IMR-90 (cell line): ENCODE measurements around the gene TECPR2.
A peak's percentile ranks its signal among the peaks of the same experiment; 100 is the strongest.

ENCODE experiments used
- BHLHE40 ChIP-seq: fragments of 150-350 bp; IDR thresholded peaks from 2 replicates; pipeline ENCODE4 v1.6.1; 2016; ENCODE audit warnings: mild to moderate bottlenecking, low read depth, low read length
- CHD1 ChIP-seq: IDR thresholded peaks from 2 replicates; pipeline ENCODE4 v1.6.1; 2012; ENCODE audit warnings: low read depth, low read length, improper control_type of control experiment
- MAFK ChIP-seq: IDR thresholded peaks from 2 replicates; pipeline ENCODE4 v1.6.1; 2012; ENCODE audit warnings: low read depth, low read length, improper control_type of control experiment
- POLR2A ChIP-seq: IDR thresholded peaks from 2 replicates; pipeline ENCODE4 v1.6.1; 2012; ENCODE audit warnings: mild to moderate bottlenecking, low read depth, low read length
- RAD21 ChIP-seq: IDR thresholded peaks from 2 replicates; pipeline ENCODE4 v1.6.1; 2012; ENCODE audit warnings: low read length, improper control_type of control experiment
- RCOR1 ChIP-seq: IDR thresholded peaks from 2 replicates; pipeline ENCODE4 v1.6.1; 2012; ENCODE audit warnings: mild to moderate bottlenecking, low read length, improper control_type of control experiment; ENCODE audit not compliant: insufficient replicate concordance
- RFX5 ChIP-seq: IDR thresholded peaks from 2 replicates; pipeline ENCODE4 v1.8.0; 2012; ENCODE audit warnings: low read depth, mild to moderate bottlenecking, low read length, moderate library complexity
- TF ChIP-seq, protein P1 (sequence below): conservative IDR thresholded peaks from 2 replicates; pipeline ENCODE4 v1.5.1; 2012; ENCODE audit warnings: mild to moderate bottlenecking, low read depth, low read length, improper control_type of control experiment
- TF ChIP-seq, protein P2 (sequence below): fragments of 150-350 bp; IDR thresholded peaks from 2 replicates; pipeline ENCODE4 v1.6.1; 2017; ENCODE audit warnings: mild to moderate bottlenecking, antibody characterized with exemption, low read length, low read depth
- TF ChIP-seq, protein P3 (sequence below): fragments of 150-350 bp; IDR thresholded peaks from 2 replicates; pipeline ENCODE4 v1.6.1; 2016; ENCODE audit warnings: low read depth, mild to moderate bottlenecking, low read length, moderate library complexity, borderline replicate concordance

DNA sequence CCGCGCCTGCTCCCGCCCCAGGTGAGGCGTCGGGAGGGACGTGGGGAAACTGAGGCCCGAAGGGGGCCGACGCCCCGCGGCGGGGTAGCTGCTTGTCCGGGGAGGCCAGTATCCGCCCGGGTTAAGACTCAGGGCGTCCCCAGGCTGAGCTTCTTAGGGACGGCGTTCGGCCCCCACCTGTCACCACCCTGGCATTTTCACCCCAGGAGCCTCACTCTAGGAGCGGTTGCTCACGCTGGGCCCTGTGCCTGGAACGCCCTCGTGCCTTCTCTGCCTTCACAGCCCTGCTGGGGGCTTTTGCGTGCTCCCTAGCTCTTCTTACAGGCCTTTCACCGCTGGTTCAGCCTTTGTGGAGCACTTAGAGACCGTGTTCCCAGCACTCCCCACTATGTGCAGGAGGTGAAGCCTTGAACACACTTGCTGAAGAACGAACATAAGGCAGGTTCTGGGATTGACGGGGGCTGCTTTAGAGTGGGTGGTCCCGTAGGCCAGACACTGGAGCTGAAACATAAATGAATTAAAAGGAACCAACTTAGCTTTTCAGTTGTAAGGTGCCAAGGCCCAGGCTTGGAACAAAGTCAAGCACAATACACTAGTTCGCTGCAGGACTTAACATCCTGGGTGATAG lies 42.6 kb upstream of the TECPR2 start:
- TF ChIP-seq, protein P1, sequence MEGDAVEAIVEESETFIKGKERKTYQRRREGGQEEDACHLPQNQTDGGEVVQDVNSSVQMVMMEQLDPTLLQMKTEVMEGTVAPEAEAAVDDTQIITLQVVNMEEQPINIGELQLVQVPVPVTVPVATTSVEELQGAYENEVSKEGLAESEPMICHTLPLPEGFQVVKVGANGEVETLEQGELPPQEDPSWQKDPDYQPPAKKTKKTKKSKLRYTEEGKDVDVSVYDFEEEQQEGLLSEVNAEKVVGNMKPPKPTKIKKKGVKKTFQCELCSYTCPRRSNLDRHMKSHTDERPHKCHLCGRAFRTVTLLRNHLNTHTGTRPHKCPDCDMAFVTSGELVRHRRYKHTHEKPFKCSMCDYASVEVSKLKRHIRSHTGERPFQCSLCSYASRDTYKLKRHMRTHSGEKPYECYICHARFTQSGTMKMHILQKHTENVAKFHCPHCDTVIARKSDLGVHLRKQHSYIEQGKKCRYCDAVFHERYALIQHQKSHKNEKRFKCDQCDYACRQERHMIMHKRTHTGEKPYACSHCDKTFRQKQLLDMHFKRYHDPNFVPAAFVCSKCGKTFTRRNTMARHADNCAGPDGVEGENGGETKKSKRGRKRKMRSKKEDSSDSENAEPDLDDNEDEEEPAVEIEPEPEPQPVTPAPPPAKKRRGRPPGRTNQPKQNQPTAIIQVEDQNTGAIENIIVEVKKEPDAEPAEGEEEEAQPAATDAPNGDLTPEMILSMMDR, result no peak
- TF ChIP-seq CHD1 (no peak), RAD21 (no peak), BHLHE40 (no peak), POLR2A (no peak), RCOR1 (no peak), RFX5 (no peak), MAFK (no peak)
- TF ChIP-seq, protein P2, sequence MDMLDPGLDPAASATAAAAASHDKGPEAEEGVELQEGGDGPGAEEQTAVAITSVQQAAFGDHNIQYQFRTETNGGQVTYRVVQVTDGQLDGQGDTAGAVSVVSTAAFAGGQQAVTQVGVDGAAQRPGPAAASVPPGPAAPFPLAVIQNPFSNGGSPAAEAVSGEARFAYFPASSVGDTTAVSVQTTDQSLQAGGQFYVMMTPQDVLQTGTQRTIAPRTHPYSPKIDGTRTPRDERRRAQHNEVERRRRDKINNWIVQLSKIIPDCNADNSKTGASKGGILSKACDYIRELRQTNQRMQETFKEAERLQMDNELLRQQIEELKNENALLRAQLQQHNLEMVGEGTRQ, result peak; percentile 11; the same call in 1 of the 2 replicates
- TF ChIP-seq, protein P3, sequence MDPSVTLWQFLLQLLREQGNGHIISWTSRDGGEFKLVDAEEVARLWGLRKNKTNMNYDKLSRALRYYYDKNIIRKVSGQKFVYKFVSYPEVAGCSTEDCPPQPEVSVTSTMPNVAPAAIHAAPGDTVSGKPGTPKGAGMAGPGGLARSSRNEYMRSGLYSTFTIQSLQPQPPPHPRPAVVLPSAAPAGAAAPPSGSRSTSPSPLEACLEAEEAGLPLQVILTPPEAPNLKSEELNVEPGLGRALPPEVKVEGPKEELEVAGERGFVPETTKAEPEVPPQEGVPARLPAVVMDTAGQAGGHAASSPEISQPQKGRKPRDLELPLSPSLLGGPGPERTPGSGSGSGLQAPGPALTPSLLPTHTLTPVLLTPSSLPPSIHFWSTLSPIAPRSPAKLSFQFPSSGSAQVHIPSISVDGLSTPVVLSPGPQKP, result no peak
